GM21515 (cell line): ENCODE results near the gene ZFR2.
"Not testable (repeated sequence)": the region's sequence is repeated elsewhere in the genome, so short reads cannot be mapped to it uniquely, and the experiment has no call there.

Source experiments
- ATAC-seq: cut with Tn5 transposase; IDR thresholded peaks from one replicate; pipeline ENCODE4 v1.9.1; 2021; ENCODE audit not compliant: unreplicated experiment

ZFR2 gene

GRCh38 chr19:3868770-3869456 is at the start of gene ZFR2:
TSS of gene ZFR2 (minus strand) at chr19:3869038. CDS start at chr19:3869017, 21 bp downstream.
- no peak for ATAC-seq

DNA sequence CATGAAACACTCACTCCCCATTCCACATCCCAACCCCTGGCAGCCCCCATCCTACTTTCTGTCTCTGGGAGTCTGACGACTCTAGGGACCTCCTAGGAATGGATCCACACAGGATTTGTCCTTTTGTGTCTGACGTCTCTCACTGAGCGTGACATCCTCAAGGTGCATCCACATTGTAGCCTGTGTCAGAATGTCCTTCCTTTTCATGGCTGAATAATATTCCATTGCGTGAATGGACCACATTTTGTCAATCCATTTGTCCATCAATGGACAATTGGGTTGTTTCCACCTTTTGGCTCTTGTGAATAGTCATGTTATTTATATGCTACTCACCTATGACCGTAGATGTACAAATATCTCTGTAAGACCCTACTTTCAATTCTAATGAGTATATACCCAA is 47.2 kb upstream of the ZFR2 start:
- no peak for ATAC-seq

DNA sequence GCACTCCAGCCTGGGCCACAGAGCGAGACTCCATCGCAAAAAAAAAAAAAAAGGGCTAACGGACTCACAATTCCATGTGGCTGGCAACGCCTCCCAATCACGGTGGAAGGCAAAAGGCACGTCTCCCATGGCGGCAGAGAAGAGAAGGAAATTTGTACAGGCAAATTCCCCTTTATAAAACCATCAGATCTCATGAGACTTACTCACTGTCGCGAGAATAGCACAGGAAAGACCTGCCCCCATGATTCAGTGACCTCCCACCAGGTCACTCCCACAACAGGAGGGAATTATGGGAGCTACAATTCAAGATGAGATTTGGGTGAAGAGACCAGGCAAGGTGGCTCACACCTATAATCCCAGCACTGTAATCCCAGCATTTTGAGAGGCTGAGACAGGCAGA is 45.4 kb upstream of the ZFR2 start:
- ATAC-seq, result no peak

GRCh38 chr19:3910105-3910504 is 41.3 kb upstream of the ZFR2 start:
- no peak for ATAC-seq

DNA sequence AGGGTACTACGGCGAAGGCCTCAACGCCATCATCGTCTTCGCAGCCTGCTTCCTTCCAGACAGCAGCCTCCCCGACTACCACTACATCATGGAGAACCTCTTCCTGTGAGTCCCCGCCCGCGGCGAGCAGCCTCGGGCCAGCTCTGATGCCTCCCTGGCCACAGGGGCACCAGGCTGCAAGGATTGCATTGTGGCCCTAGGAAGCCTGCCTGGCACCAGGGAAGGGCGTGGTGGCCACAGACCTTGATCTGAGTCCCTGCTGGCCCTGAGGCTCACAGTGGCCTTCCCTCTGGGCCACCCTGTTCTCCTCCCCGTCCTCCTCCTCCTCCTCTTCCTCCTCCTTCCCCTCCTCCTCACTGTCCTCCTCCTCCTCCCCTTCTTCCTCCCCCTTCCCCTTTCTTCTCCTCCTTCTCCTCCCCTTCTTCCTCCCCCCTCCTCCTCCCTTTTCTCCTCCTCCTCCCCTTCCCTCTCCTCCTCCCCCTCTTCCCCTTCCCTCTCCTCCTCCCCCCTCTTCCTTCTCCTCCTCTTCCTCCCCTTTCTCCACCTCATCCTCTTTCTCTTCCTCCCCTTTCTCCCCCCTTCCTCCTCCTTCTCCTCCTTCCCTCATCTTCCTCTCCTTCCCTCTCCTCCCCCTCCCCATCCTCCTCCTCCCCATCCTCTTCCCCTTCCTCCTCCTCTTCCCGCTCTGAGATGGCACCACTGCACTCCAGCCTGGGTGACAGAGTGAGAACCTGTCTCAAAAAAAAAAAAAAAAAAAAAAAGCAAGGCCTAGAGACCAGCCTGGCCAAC is 39.6 kb upstream of the ZFR2 start:
- ATAC-seq, result no peak

- no peak for ATAC-seq
Observed at GRCh38 chr19:3907626-3908265, 38.9 kb upstream of the ZFR2 start.

- no peak for ATAC-seq
Observed at GRCh38 chr19:3904233-3904632, 35.4 kb upstream of the ZFR2 start.

DNA sequence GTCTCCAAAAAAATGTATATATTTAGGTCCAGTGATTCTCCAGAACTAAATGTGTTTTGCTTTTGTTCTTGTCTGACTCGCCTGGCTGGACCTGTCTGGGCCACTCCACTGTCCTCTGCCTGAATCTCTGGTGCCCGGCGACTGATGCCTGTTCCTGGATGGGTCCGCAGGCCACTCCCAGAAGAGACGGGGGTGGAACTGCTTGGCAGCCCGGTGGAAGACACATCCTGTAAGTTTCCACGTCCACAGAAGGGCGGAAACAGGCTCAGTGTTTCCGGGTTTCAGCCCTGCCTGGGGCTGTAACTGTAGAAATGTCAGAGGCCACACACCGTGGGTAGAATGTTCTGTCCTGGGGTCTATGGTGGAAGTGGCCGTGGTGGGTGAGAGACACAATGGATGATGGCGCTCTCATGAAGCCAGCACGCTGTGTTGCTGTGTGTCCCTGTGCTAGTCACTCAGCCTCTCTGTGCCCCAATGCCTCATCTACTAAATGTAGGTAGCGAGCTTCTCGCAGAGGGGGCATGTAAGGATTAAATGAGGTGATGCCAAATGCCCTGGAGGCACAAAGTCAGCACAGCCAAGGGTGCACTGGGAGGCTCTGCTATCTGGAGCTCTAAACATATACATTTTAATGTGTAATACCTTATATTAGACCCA is 33.6 kb upstream of the ZFR2 start:
- no peak for ATAC-seq

DNA sequence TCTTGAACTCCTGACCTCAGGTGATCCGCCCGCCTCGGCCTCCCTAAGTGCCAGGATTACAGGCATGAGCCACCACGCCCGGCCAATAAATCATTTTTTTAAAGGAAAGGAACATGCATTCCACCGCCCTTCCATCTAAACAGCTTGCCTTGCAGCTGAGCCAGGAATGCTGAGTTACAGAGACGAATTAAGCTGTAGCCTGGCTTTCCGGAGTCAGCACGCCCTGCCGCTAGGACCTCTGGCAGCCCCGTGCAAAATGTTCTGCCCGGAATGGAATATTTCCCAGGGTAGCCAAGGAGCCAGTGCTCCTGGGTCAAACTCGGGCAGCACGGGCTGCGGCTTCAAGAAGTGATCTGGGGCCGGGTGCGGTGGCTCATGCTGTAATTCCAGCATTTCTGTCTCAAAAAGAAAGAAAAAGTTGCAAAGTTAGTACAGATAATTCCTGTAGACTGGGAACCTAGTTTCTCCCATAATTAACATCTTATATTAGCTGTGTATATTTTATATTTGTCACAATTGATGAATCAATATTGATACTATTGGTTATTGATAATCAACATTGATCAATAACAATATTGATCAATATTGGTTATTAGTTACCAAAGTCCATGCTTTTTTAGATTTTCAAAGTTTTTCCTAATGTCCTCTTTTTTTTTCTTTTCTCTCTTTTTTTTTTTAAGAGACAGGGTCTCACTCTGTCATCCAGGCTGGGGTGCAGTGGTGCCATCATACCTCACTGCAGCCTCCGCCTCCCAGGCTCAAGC is 30.9 kb upstream of the ZFR2 start:
- no peak for ATAC-seq

GRCh38 chr19:3898426-3898825 is 29.6 kb upstream of the ZFR2 start:
- ATAC-seq, result no peak

DNA sequence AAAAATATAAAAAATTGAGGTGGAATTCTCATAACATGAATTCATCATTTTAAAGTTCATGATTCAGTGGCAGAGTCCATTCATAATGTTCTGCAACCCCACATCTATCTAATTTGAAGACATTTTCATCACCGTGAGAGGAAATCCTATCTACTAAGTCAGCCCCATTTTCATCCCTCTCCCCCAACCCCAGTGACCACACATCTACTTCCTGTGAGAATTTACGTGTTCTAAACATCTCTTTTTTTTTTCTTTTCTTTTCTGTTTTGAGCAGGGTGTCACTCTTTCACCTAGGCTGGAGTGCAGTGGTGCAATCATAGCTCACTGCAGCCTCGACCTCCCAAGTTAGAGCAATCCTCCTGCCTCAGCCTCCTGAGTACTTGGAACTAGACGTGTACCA is 29.1 kb upstream of the ZFR2 start:
- no peak for ATAC-seq

- ATAC-seq, result no peak
Observed at GRCh38 chr19:3895788-3896187, 26.9 kb upstream of the ZFR2 start.

DNA sequence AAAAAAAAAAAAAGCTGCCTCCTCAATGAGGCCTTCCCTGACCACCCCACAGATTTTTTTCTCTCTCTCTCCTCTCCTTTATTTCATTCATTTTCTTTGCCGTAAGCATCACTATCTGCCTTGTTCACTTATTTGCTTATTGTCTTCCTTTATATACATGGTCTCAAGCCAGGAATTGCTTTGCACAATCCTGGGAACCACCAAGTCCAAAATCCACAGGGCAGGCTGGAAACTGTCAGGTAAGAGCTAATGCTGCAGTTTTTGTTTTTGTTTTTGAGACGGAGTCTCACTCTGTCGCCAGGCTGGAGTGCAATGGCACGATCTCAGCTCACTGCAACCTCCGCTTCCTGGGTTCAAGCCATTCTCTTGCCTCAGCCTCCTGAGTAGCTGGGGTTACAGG is 26.1 kb upstream of the ZFR2 start:
- not testable (repeated sequence) for ATAC-seq

GRCh38 chr19:3893509-3894179 is 24.8 kb upstream of the ZFR2 start:
- ATAC-seq, result no peak

DNA sequence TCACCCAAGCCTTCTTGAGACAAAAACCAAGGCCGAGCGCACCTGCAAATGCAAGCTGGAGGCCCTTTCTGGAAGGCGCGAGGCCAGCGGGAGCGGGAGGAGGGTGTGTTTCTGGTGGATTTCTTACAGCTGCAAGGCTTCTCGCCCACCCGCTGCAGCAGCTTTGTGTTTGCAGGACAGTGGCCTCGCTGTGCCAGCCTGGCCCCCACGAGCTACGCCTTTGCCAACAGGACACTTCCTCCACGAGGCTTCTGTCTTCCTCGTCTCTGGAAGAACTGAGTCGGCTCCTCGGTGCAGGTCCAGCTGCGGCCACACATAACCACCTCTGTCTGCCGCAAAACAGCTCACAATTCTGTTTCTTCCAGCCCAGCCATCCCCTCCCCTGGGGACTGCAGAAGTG is 21.8 kb upstream of the ZFR2 start:
- no peak for ATAC-seq

- no peak for ATAC-seq
Observed at GRCh38 chr19:3882041-3882384, 13.2 kb upstream of the ZFR2 start.

DNA sequence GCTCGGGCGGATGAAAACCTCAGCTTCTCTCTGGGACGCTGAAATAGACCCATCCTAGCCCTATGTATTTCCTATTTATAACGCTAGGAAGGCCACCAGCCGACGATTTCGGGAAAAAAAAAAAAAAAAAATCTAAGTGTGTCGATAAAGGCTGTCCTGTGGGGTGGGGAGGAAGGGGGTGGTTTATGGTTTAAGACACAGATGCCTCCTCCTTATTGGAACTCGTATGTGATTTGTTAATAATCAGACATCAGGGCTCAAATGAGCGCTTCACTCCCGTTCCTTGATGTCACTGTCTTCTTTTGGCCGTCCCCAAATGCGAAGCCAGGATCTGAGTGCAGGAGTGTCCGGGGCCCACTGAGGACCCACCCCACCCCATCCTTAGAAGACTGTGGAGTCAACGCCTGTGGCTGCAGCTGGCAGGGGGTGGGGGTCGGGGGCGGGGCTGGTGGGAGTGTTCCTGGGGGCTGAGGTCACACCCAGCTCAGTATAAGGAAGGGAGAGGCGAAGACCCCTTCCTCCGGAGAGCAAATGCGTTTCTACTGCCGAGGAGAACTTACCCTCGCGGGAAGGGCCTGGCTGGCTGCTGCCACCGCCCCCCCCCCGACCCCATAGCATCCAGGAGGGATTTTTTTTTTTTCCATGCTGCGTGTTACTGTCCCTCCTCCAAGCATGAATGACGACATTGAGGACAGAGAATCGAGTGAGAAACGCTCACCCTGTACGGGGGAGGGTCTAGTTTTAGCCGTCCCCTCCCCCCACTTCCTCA is 12.6 kb upstream of the ZFR2 start:
- ATAC-seq, result no peak

GRCh38 chr19:3880471-3881271 is 11.8 kb upstream of the ZFR2 start, which contains the start of gene ATCAY:
TSS of gene ATCAY (plus strand) at chr19:3880685. CDS start at chr19:3885768, 5,083 bp downstream.
- ATAC-seq, result no peak

DNA sequence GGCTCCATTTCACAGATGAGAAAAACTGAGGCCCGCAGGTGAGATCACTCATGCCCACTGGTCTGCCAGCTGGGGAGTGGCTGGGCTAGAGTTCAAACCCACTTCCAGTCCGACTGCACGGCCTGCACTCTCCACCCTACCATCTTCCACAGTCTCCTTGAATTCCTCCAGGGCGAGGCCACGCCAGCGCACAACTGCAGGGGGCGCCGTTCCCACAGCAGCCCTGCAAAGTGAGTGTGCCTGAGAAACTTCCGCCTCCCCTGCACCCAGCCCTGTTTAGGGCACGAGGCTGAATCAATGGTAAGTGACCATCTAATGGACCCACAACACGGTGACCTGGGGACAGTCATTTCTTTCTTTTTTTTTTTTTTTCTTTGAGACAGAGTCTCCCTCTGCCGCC is 10.8 kb upstream of the ZFR2 start:
- no peak for ATAC-seq
